Effector CD8-positive, alpha-beta T cell (primary cell): ENCODE data around the gene PCBP1.
"Not testable (repeated sequence)": the region's sequence is repeated elsewhere in the genome, so short reads cannot be mapped to it uniquely, and the experiment has no call there.

Experiments
- DNase-seq: peaks from one replicate; lab custom pipeline; 2025; lab: John Stamatoyannopoulos, UW

Gene PCBP1

GRCh38 chr2:70098032-70098431, 10.8 kb downstream of the PCBP1 start:
- DNase-seq: no peak

GRCh38 chr2:70099270-70099669, 12.0 kb downstream of the PCBP1 start:
- DNase-seq: no peak

GRCh38 chr2:70101174-70101573, 13.9 kb downstream of the PCBP1 start:
- DNase-seq: no peak

GRCh38 chr2:70101686-70102085, 14.4 kb downstream of the PCBP1 start:
- not testable (repeated sequence) for DNase-seq

GRCh38 chr2:70102323-70102905, 15.1 kb downstream of the PCBP1 start:
- not testable (repeated sequence) for DNase-seq

- no peak for DNase-seq
Measured at GRCh38 chr2:70103531-70104061, 16.3 kb downstream of the PCBP1 start.

- no peak for DNase-seq
Measured at GRCh38 chr2:70104231-70105111, 17.2 kb downstream of the PCBP1 start.

GRCh38 chr2:70106138-70106537, 18.9 kb downstream of the PCBP1 start:
- DNase-seq: not testable (repeated sequence)

GRCh38 chr2:70110397-70110796, 23.1 kb downstream of the PCBP1 start:
- DNase-seq: not testable (repeated sequence)

GRCh38 chr2:70111752-70112591, 24.7 kb downstream of the PCBP1 start:
- no peak for DNase-seq

- no peak for DNase-seq
Measured at GRCh38 chr2:70113359-70114070, 26.2 kb downstream of the PCBP1 start.

GRCh38 chr2:70115646-70116442, 28.6 kb downstream of the PCBP1 start:
- no peak for DNase-seq

- no peak for DNase-seq
Measured at GRCh38 chr2:70116936-70117552, 29.8 kb downstream of the PCBP1 start.

GRCh38 chr2:70118798-70119454, 31.6 kb downstream of the PCBP1 start:
- DNase-seq: no peak

- DNase-seq: no peak
Measured at GRCh38 chr2:70121627-70122372, 34.5 kb downstream of the PCBP1 start.

GRCh38 chr2:70122470-70122869, 35.2 kb downstream of the PCBP1 start:
- DNase-seq: no peak

- no peak for DNase-seq
Measured at GRCh38 chr2:70123051-70123828, 36.0 kb downstream of the PCBP1 start.

- no peak for DNase-seq
Measured at GRCh38 chr2:70123829-70124116, 36.5 kb downstream of the PCBP1 start.
